NAMALWA (cell line): Measurements from ENCODE around the gene HLF.
A peak's percentile ranks its signal among the peaks of the same experiment; 100 is the strongest.

Experiments used
- DNase-seq: peaks from one replicate; pipeline ENCODE4 v3.0.0-alpha.2; 2015; ENCODE audit warnings: low spot score

HLF gene, protein sequence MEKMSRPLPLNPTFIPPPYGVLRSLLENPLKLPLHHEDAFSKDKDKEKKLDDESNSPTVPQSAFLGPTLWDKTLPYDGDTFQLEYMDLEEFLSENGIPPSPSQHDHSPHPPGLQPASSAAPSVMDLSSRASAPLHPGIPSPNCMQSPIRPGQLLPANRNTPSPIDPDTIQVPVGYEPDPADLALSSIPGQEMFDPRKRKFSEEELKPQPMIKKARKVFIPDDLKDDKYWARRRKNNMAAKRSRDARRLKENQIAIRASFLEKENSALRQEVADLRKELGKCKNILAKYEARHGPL

DNA sequence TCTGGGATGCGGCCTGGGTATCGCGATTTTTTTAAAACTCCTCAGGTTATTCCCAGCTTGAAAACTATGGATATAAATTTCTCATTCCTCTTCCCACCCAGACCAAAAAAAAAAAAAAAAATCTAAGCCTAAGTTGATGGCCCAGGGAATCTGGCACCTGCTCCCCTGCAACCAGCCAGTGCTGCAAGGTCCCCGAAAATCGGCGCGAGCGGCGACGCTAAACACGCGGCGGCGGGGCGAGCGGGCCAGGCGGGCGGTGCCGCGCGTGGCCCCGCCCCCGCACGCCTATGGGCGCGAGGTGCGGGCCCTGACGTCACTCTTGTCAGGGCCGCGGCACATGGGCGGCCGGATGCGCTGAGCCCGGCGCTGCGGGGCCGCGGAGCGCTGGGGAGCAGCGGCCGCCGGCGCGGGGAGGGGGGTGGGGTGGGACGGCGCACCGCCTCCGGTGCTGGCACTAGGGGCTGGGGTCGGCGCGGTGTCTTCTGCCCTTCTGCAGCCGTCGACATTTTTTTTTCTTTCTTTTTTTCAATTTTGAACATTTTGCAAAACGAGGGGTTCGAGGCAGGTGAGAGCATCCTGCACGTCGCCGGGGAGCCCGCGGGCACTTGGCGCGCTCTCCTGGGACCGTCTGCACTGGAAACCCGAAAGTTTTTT, at the start of gene HLF:
HLF (plus strand) TSS at position 316 of the 654 bp plus-strand sequence. CDS start 525 bp downstream, outside the sequence.
- peak; percentile 88 for DNase-seq

DNA sequence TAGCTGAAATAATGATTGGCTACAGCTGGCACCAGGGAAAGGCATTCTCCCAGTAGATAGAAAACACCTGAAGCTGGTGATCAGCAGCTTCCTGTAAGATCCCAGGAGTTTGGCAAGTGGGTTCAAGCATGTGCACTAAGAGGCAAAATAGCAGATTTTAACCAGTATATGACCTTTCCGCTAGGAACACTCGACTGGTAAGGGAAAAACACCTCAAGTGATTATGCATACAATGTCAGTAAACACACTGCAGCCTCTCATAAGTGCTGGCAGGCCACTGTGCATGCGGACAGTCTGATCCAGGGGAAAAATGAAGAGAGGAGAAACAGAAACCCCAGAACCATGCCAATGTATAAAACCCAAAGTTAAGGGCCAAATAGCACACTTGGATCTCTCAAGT, 49.0 kb upstream of the HLF start:
- no peak for DNase-seq

DNA sequence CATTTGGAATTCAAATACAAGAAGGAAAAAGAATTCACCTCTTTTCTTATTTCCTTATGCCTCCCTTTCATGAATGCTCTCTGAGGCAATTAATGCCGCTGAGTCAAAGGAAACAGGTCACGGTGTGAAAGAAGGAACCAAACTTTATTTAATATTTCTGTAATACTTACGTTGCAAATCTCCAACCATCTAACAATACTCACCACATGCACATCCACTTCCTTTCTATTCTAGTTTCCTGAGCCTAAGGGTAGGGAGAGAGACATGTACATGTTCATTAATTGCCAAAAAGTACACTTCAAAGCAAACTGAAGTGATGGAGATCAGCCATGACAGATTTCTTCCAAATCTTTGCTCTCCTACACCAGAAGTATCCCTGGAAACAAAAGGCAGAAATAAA, 47.9 kb upstream of the HLF start:
- no peak for DNase-seq

DNA sequence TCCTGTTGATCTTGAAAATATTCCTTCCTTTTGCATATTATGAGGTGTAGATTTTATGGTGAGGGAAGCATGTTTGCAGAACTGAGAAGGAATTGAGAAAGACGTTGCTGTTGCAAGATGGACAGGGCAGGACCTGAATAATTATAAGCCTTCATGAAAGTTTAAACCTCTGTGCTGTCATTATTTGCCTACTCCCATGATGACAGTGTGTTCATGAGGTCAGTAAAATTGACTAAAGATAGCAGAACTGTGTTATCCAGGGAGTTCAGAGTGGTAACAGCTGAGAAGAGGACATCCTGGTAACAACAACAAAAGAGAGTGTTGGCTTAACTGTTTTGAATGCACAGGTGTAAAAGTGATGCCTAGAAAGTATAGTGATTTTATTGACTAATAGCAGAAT, 45.3 kb upstream of the HLF start:
- no peak for DNase-seq

DNA sequence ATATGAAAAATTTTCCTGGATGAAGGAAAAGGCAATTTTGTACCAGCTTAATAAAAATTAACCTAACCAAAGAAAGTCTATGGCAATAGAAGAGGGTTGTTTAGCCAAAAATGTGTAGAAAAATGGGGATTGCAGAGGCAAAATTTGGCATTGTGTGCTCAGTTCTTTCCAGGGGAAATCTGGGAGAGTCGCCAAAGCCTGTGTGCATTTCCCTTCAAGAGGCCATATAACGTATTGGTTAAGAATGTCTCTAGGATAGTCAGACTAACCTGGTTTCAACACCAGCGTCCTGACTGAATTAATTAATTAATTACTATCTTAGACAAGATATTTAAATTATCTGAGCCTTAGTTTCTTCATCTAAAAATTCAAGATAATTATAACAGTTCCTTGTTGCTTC, 44.8 kb upstream of the HLF start:
- no peak for DNase-seq

DNA sequence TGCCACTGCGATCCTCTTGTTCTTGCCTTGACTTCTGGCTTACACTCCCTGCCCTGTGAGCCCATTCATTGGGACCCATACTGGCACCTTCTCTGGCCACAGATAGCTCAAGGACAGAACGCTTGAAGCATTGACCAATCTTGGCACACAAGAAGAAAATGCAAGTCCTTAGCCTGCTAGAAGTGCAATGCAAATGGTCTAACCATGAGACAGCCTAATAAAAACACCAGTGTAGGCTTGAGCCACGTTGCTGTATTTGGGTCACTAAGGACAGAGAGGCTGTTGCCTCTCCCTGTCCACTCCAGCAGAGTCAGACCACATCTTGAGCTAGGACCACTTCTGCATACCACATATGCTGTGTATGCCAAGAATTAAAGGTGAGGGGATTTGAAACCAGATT, 41.2 kb upstream of the HLF start:
- DNase-seq: no peak

DNA sequence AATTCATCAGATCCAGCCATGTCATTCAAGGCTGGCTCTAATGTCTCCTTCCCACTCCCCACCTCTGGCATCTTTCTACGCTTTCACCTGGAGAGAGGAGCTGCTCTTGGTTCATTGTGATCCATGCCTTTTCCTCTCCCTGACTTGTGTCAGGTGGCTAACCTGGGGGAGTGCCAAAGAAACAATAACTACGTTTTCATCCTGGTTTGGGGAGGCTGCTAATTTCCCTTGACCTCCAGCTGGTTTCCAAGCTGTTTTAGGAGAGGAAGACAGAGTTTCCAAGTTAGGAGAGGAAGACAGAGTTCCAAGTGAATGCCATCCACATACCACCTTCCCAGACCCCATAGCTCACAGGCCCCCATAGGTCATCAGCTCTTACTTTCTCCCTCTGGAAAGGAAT, 40.0 kb upstream of the HLF start:
- no peak for DNase-seq

DNA sequence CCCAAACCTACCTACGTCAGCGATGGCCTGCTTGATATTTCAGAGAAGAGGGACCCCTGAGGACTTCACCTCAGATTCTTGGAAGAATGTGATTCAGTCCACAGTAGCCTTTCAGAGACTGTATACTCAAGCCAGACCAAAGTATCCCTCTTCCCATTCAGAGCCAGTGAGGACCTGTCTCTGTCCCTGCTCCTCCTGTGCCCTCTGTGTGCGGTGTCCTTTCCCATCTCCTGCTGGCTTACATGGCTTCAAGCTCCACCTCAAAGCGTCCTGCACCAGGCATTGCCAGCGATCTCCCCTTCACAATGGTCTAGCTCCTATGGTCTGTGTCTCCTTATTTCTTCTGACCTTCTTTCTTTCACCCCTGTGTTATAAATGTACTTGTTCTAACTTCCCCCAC, 39.5 kb upstream of the HLF start:
- no peak for DNase-seq

DNA sequence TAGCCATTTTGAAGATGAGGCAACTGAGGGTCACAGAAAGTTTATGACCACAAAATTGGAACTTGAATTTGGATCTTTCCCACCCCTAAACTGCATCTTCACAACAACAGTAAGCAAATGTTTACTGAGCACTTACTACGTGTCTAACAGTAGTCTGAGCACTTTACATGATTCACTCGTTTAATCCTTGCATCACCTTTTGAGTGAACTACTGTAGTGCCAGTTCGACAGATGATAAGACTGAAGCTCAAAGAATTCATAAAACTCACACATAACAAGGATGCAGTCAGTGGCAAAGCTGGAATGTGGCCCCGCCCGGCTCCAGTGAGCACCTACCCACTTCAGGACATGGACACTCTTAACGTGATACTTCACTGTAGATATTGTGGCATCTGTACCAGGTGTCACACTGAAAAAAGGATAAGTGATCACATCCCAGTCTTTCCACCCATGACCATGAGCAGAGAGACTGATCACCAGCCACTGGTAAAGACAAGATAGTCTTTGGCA, 36.0 kb upstream of the HLF start:
- DNase-seq: no peak

DNA sequence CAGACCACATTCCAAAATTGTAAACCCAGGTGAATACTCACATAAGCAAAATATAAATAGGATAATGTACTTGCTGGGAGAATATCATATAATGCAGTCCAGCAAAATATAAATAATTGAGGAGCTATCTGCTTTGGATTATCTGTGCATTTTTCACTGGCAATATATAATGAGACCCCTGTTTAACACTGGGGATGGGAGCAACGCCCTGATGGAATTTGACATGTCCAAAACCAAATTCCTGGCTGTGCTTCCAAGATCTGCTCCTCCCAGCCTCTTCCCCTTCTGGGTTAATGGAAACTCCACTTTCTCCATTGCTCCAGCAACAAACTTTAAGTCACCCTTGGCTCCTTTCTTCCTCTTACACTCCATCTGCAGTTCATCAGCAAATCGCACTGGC, 35.5 kb upstream of the HLF start:
- no peak for DNase-seq

DNA sequence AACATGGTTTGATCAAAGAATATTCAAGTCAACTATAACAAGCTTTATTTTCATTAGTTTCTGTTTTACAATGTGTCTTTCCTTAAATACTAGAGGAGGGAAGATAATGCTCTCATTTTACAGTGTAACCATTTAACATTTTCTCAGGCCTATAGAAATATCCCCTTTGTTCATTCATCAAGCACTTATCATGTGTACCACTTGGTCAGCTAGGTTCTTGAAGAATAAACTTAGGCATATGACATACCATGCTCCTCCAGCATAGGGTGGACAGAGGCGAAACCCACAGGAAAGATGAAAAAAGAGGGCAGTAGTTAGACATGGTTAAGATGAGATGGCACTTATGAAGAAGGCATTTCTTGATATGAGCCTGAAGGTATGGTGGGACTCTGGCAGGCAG, 34.0 kb upstream of the HLF start:
- no peak for DNase-seq

DNA sequence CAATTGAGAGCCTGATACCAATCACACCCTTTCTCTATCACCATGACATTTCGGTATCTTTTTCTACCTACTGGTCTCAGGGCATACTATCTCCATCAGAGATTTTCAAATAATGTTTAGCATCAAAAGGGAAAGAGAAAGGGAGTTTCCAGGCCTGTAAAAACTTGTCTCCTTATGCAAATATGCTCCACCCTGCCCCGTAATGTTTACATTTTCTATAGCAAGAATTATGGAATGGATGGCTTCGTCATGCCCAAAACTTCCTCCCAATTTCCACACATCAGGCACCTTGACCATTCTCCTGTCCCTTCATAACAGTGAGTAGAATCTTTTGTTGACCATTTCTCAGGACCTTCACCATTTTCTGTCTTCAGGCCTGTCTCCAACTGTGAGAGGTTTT, 30.9 kb upstream of the HLF start:
- DNase-seq: no peak

DNA sequence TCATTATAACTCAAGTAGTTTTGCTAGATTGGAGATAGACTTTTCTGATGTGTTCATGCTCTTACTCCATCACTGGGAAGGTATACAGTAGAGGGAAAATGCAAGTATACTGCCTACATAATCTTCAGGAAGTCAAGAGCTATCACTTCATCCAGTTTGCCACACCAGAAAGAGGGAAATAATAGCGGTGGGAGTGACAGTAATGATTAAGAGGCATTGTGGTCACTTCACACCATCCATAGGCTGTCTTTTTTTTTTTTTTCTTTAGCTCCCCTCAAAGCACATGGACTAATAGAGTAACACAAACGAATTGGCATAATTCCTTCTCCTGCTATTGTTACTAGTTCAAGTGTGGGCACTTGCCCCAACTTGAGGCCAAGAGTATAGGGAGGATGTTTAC, 28.4 kb upstream of the HLF start:
- no peak for DNase-seq

DNA sequence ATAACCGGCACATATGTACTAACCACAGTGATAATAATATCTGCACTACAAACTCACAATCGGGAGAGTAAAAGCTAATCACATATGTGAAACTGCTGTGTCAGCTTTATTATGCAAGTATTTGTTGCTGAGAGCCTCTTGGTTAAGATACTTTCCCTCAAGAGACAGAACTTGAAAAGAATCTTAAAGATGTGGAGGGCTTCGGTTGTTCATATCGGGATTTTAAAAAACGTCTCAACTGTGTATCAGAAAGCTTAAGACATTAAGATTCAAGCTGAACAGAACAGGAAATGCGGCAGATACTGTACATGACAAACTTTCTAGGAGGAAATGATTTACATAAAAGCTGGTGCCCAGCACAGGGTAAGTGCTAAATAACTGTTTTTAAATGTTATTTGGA, 27.5 kb upstream of the HLF start:
- DNase-seq: peak; percentile 35

DNA sequence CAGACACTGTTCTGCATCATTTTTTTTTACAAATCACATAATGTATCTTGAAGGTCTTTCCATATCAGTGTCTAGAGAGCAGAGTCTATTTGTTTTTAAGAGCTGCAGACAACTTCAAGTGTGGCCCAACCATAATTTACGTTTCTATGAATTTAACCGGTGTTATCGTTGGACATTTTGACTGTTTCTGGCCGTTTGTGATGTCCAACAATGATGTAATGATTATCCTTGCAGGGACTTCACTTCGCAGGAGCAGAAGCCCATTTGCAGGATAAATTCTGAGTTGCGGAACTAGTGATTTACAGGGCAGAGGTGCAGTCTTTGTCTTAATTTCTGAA, 26.9 kb upstream of the HLF start:
- DNase-seq: peak; percentile 10

DNA sequence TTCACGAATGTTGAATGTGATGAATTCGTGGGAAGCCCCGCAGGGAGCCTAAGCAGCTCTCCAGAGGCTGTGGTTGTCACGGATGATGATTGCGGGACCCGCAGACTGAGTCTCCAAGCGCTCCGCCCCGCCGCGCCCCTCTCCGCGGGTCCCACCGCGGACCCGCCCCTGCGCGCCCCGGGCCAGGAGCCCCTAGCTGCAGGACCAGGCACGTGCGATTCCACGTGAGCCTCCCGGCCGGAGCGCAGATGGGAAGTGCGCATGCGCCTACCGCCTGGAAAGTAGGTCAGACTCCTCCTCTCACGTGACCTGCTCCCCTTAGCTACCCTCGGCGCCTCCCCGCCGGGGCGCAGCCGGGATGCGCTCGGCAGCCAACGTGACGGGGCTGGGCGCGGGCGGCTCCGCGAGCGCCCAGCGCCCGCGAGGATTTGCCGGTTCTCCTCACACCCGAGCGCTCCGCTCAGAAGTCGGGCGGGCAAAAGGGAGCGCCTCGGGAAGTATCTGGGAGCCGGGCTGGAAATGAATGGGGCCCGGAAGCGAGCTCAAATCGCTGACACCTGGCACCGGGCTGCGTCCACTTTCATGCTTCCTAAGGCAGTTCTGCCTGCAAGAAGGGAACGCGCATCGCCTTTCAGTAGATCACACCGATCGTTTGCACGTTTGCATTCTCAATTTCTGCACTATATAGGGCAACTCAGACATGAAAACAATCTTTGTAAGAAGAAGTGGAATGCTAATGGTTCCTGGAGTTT, 26.4 kb upstream of the HLF start:
- peak; percentile 91 for DNase-seq

DNA sequence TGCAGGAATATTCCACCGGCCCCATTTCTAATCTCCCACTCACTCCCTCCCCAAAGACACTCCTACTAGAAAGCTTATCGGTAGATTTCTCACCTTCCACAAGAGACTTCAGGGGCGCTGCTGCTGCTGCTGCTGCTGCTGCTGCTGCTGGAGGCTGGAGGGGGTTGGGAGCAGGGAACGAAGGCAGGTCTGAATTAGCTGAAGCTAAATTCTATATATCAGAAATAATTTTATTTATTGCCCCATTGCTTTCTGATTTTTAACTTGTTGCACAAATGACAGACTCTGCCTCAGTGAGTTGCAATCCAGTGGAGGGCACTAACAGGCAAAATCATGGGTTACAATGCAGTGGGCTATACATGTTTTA, 25.8 kb upstream of the HLF start:
- DNase-seq: no peak

DNA sequence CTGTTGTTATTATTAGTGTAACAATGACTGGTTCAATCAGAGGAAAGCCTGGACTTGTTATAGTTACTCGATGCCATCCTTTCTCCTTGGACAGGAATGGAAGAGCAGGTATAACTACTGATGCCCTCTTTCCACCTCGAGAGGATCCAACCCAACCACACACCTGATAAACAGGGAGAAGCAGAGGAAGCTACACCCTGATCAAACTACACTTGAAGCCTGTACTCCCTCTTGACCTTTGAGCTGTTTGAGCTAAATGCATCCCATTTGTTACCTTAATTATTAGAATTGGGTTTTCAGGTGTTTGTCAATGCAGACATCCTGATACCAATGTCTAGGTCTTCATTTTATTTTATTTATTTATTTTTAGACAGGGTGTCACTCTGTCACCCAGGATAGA, 23.7 kb upstream of the HLF start:
- DNase-seq: no peak

DNA sequence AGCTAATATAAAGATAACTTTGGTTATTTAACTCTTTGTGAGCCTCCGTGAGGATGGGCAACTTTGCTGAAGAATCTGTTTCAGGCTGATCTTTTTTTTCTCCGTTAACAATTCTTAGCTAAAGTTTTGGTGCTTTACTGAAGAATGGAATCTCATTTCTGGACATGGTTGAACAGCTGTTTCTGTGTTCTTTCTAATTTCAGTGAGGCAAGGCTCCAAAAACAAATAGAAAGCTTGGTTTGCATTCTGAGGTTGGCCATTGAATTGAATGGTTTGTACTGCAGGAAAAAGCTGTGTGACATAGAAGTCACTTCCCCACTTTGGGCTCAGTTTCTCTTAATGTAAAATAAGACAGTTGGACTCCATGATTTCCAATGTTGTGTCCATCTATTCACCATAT, 22.3 kb upstream of the HLF start:
- no peak for DNase-seq

DNA sequence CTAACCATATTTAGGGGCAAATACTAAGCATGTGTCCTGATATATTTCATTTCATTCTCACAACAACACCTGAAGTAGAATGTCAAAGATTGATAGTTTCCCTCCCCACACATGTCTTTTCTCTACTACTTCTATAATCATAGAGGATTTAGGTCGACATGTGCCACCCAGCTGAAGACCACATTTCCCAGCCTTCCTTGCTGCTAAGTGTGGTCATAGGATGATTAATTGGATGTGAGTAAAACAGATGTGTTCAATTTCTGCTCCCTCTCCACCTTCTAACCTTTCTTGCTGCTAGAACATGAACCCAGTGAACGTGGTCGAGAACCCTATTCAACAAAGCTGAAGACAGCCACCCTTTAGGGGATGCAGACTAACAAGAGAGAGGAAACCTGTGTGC, 18.8 kb upstream of the HLF start:
- no peak for DNase-seq

DNA sequence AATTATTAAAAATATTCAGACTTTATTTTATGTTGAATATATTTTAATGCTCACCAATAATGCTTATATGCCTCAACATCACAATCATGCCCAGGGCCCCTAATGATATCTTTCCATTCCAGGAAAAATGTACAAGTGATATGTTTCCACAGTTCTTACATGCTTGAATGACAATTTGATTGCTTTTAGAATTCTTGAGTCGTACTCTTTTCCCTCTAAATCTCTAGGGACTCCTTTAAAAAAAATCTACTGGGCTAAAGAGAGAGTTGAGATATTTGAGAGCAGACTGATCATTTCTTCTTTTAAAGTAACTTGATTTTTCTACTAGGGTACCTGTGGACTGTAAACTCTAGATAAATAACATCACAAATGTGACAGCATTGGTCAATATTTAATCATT, 18.2 kb upstream of the HLF start:
- no peak for DNase-seq

DNA sequence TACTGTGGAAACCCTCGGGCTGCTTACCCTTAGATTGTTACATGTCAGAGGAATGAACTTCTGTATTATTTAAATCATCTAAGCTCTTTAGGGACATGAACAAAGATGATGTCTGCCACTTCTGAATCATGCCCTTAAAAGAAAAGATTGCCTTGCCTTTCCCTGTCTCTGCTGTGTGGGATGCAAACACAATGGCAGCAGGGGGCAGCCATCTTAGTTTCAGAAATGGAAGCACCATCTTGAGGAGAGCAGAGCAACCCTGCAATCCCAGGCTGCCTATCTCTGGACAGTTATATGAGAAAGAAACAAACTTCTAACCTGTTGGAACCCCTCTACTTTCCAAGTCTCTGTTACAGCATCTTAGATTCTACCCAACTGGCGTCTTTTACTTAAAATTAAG, 16.7 kb upstream of the HLF start:
- no peak for DNase-seq

DNA sequence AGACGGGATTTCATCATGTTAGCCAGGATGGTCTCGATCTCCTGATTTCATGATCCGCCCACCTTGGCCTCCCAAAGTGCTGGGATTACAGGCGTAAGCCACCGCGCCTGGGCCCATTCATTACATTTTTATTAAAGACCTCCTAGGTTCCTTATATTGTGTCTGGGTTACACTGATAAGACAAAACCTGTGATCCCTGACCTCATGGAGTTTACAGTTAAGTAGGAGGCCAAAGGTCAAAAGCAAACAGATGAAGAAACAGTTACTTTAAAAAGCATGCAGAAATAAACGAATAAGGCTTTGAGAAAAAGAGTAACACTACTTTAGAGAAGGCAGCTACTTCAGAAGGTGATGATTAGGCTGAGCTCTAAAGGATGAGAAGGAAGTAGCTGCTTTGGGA, 14.9 kb upstream of the HLF start:
- DNase-seq: no peak
